Stimulated activated CD4-positive, alpha-beta T cell treated with anti-CD3 and anti-CD28 coated beads, Interleukin-15, amount 100 ng/mL, for 48 hours (primary cell): Measurements from ENCODE around the gene CEP104.

Source experiments
- DNase-seq, 2 donors: peaks; one replicate each; pipeline ENCODE4 v3.0.0-alpha.2; 2020; ENCODE audit warnings: low read depth in 2 of 2

The CEP104 gene

DNA sequence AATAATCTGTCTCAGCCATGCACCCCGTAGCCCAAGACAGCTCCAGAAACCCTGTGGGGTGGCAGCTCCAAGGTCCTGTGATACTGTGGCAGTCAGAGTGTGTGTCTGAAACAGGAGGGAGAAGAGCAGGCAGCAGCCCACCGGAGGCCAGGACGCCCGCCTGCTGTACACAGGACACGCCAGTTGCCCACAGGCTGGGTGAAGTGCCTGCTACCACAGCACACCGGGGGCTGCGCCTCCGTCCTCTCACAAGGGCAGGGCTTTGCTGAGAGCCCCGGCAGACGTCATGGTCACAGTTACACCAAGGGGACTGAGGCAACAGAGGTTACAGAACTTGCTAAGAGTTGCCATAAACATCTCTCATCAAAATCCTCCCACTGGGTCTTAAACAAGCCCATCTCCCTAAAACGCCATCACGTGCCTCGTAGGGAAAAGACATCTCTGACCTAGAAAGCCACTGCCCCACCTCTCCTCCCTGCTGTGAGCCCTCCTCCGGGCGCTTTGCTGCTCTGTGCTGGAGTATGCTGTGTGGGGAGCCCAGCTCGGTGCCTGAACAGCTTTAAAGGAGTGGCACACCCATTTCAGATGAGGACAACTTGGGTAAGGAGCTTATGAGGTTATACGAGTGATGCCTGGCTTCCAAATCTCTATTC lies 37.7 kb upstream of the CEP104 start:
- no peak for DNase-seq

DNA sequence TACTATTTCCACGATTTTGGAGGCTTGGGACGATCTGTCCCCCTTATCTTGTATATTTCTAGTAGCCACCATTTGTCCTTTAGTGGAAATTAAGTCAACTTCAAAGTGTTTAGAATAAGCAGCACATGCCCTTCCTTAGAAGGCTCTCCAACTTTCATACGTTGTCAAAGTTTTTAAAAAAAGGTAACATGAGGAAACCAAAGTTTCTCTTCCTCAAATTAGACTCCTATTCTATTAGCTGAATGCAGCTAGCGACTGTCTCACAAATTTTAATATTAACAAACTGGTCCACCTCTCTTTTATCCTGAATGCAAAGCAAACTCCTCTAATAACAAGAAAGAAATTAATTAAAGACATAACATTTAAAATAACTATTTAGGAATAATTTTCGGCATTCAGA lies 36.2 kb upstream of the CEP104 start:
- DNase-seq, result no peak

DNA sequence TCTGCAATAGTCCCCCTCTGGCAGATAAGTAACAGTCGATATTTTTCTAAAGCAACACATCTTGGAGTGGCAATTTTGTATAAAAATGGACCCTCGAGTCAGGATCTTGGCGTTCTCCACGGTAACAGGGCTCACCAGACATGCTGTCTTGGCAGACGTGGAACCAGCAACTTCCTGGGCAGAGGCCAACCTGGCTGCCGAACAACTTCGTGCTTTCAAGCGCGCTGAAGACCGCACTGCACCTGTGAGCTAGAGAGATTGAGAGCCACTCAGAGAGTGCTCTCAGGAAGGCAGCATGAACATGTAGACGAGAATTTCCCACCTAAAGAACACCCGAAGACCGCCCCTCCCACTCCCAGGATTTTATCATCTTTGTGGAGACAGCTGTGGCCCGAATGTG lies 35.7 kb upstream of the CEP104 start:
- DNase-seq, result no peak

DNA sequence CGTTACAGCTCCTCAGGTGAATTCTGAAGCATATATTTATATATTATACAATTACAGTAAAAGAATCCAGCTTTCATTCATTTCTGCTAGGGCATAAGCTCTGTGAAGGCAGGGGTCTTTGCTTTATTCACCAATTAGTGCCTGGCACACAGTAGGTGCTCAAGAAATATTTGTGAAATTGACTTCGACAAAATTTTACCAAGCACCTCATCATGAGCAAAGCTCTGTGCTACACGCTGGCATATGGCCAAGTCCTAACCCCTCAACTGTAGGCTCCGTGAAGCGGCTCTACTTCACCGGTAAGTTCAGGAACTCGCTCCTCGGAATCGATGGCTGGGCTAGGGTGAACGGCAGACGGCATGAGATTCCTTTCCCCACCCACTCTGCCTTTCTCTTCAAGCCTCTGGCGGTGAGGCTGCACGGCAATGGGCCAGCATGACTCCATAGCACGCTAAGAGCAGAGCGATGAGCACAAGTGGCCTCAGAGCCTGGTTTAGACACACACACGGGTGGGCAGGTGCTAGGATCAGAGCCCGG lies 34.4 kb upstream of the CEP104 start:
- DNase-seq, result no peak

DNA sequence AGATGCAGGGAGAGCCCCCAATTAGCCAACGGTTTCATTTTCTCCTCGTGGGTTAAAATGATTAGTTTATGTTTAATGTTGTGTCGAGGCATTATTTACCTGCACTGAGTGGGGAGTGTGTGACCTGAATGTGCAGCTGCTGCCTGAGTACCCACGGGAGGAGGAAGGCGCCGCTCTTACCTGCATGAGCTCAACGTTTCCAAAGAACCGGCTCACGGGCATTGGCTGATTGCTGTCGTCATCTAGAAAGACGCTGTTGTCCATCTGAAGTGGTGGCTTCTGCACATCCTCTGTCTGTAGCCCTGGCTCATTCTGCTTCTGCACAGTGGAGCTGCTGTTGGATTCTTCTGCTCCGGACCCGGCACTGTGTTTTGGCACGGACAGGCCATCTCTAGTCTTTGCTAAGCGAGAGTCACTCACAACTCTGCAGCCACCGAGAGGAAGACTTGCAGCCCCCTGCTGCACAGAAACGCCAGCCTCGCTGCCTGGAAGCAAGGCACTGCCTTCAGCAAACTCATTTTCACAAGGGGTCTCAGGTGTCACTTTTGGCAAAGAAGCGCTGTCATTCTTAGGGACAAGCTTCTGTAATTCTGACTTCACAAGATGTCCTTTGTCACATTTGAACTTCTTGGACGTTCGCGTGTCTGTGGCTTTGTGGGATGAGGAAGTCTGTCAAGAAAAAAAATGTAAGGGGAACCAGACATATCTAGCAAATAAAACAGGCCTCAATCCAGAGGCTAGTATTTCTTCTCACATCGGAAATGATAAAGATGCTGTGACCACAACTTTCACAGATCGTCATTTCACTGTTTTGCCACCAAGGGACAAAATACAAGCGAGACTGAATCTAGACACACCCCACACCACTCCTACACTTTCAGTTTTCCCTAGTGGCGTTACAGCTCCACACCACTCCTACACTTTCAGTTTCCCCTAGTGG lies 33.6 kb upstream of the CEP104 start:
- DNase-seq, result no peak

DNA sequence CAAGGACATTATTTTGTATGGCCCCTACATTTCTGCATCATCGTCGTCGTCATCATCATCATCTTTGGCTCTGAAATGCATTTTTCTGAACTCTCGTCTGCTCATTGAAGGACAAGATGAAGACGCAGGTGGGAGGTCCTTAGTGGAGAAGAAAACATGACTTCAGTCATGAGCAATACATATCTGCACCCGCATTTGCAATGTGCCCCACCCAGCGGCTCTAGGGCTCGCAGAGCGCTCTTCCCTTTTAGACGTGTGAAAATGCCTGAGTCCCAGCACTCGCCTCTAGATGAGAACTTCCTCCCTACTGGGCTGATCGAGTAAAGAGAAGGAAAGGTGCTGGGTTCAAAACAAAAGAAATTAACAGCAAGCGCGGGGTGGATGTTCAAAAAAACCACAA lies 32.9 kb upstream of the CEP104 start:
- DNase-seq, result no peak

DNA sequence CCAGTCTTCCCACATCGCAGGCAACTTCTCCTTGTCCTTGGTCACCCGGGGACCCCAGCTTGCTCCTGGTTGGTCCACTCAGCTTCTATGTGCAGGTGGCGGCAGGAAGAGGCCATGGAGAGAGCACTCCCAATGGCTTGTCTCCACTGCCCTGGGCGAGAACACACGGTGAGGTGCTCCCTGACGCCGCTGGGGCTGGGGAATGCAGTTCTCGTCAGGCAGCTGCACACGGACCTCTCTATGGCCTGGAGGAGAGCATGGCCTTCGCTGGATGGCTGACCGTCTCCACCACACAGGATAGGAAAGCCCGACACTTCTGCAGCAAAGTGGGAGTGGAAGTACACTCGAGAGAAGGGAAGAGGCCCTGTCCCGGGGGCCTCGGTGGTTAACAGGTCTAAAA lies 31.3 kb upstream of the CEP104 start:
- no peak for DNase-seq

DNA sequence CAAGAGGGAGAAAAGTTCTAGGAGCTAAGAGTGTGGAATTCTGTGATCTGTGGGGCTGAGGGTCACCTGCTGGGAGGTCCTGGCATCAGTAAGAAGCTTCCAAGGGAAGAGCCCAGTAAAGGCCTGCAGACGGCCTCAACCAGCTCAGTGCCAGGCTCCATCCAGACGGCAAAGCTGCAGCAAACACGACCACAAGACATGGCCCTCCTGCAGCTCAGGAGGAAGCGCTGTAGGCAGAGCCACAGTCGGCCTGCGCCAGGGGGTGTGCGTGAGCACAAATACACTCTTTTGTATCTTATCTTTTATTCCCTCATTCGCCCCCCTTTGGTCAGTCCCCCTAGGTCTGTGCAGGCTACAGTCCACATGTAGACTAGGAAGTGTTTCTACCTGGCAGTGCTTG lies 29.7 kb upstream of the CEP104 start:
- DNase-seq, result no peak

DNA sequence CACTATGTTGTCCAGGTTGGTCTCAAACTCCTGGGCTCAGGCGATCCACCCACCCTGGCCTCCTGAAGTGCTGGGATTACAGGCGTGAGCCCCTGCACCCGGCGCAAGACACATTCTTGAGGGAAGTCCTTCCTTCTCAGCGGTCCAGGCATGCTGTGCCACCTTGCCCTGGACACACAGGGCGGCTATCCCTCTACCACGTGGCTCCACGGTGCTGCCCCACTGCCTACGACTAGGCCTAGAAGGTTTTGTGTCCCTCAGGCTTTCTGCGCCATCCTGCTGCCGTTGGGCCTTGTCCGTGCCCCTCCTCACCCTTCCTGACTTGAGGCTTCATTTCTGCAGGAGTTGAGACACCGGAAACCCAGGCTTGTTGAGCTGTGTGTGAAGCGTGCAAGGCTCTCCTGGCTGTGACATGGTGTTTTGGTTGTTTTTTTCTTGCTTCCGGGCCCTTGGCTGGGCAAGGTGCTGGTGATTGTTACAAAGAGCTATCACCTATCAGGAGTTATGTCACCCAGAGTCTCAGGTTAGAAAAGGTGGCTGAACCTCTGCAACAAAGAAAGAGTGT lies 29.2 kb upstream of the CEP104 start:
- no peak for DNase-seq

DNA sequence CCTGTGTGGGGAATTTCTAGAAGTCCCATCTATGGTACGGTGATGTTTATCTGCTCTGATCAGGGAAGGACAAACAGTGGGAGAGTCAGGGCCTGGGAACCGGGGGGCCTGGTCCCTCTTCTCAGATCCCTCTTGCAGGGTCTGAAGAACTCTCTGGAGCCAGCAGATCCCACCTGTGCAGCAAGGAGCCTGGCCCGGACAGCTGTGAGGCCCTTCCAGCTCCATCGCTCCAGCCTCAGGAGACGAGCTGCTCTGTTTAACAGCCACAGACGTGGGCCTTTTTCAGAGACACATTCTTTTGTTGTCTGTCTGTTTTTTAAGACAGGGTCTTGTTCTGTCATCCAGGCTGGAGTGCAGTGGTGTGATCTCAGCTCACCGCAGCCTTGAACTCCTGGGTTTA lies 28.6 kb upstream of the CEP104 start:
- DNase-seq, result no peak

DNA sequence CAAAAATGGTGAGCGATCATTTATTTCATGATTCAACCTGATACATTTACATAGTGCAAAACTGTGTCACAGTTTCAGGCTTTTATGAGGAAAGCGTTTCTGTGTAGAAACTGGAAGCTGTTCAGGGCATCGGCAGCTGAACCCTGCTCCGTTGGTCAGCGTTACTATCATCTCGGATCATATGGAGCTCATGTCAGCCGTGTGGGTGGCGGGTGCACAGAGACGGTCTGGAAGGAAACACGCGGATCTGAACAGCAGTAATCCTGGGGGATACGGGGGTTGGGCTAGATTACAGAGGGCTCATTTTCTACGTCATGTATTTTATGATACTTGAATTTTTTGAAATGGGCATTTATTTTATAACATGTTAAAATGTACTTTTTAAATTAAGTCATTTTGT lies 28.0 kb upstream of the CEP104 start:
- no peak for DNase-seq

DNA sequence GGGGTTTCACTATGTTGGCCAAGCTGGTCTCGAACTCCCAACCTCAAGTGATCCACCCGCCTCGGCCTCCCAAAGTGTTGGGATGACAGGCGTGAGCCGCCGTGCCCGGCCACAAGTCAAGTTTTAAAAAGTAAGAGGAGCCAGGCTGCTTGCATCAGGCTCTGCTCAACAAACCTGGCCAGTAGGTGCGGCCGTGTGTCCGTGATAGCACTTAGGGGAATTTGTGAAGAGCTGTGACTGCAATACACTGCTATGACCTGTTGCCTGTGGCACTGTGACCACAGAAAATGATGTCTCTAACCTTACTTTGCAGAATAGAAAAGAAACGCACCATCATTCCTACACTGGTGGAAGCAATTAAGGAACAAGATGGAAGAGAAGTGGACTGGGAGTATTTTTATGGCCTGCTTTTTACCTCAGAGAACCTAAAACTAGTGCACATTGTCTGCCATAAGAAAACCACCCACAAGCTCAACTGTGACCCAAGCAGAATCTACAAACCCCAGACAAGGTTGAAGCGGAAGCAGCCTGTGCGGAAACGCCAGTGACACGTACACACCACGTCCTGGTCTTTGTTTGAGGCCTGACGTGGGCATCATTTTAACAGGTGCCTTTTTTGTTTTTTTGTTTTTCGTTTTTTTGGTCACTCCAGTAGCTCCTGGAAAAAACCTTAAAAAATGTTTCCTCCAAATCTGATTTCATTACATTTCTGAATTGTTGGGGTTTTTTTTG lies 26.3 kb upstream of the CEP104 start:
- DNase-seq, result no peak

DNA sequence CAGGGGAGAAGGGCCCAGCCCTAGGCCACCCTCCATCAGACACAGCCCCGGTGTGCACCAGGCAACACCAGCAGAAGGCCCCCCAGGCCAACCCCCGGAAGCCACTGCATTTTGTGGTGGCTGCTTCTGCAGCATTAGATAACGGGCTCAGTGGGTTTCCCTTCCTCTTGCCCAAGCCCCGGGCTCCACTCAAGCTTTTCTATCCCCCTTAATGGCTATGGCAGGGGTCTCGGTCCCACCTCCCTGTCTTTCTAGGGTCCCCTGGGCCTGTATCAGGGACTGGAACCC lies 24.1 kb upstream of the CEP104 start:
- no peak for DNase-seq

DNA sequence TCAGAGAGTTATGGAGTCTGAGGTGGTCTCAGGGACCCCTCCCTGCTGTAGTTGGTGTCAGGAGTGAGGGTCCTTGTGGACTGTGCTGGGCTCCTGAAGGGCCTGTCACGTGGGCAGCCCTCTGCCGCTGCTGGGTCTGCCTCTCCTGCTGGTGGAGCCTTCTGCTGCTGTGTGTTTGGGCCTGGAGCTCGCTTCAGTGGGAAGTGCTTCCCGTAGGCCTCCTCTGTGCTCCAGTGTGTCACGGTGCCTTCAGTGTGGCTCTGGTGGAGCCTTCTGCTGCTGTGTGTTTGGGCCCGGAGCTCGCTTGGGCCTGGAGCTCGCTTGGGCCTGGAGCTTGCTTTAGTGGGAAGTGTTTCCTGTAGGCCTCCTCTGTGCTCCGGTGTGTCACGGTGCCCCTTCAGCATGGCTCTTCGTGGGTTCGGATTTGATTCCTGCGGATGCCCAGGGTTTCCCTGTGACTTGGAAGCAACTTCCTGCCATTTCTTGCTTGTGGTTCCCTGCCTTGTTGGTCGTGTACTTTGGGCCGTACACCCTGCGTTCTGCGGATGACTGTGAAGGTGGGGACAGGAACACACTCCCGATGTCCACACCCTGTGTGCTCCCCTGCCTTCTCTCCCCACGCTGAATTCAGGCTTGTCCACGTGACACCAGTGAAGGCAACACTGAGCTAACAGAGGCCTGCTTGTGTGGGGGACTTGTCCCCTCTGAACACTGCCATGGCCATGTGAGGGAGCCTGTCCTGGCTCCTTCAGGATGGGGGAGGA lies 23.6 kb upstream of the CEP104 start:
- DNase-seq, result no peak

DNA sequence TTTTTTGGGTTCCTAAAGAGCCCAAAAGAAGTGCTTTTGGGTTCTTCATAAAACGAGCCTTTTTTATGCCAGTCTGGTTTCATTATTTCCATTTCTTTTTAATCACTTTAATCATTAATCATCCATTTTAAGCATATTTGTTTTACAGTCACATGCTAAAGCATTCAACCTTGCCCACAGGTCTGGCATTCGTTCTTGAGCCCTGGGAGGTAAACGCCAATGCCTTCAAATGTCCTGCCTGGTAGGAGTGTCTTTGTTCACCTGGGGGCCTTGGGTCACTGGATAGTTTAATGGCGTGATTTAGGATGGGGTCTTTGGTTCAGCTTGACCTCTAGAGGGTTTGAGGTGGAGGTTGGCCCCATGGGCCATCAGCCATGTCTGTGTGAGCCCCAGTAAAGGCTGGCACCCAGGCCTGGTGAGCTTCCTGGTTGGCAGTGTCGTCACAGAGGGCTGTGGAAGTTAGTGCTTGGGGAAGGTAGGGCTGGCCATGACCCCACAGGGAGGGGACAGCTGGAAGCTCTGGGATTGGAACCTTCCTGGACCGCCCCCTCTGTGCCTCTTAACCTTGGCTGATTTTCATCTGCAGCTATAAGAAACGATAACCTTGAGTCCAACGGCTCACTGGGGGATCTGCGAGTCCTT lies 22.9 kb upstream of the CEP104 start:
- no peak for DNase-seq

DNA sequence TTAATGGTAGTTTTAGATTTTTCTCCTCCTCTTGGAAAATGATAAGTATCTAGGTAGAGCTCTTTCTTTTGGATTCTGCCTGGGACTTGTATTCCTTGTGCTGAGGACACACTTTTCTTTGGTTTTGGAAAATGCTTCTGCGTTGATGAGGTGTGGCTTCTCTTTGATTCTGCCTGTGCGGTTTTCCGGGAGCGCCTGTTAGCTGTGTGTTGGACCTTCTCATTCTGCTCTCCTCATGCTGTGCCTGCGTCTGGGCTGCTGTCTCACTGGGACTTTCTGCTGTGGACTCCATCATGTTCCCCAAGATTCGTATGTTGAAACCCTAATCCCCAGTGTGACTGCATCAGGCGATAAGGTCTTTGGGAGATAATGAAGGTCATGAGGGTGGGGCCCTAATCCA lies 22.1 kb upstream of the CEP104 start:
- no peak for DNase-seq

DNA sequence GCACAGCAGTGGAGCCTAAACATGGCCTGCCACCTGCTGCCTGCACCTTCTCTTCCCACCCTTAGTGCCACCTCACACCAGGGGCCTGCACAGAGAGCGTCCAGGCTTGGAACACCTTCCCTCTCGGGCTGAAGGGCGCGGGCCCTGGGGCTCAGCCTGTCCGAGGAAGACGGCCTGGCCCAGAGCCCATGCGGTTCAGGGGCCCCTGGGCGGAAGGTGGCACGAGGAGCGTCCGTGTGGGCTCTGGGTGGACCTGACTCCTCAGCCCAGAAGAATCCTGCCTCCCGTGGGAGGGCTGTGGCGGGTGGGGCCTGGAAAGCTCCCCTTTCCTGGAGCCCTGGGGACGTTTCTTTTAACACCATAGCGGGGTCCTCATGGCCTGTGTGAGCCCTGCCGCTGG lies 19.7 kb upstream of the CEP104 start:
- DNase-seq, result no peak

DNA sequence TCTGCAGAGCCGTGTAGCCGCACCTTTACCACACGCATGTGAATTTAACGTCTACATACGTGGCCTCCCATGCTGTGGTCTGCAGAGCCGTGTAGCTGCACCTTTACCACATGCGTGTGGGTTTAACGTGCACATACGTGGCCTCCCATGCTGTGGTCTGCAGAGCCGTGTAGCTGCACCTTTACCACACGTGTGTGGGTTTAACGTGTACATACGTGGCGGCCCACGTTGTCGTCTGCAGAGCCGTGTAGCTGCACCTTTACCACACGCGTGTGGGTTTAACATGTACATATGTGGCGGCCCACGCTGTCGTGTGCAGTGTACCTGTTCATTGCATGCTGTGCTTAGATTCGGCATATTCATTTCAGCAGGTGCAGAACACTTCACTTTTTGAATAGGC lies 17.7 kb upstream of the CEP104 start:
- no peak for DNase-seq

DNA sequence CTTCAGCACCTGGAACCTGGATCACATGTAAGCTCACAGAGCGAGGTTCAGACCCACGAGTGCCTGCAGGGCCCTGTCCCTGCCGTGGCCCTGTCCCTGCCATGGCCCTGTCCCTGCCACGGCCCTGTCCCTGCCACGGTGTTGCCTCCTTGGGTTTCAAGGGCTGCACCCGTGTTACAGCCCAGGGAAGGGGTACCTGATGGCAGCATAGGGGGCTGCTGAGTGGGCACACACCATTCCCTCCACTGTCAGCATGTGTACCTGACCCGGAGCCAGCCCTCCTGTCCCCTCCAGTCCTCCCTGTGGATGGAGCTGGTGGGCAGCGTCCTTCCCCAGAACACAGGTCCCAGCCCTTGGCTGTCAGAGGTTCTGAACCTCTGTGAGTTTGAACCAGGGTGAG lies 15.5 kb upstream of the CEP104 start:
- DNase-seq, result no peak

DNA sequence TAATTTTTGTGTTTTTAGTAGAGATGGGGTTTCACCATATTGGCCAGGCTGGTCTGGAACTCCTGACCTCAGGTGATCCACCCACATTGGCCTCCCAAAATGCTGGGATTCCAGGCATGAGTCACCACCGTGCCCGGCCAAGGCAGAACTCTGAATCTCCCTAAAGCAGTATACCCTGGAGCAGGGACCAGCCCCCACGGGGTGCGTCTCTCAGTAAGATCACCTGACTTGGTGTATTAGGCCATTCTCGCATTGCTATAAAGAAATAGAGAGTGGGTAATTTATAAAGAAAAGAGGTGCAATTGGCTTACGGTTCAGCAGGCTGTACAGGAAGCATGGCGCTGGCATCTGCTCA lies 14.4 kb upstream of the CEP104 start:
- DNase-seq, result no peak

DNA sequence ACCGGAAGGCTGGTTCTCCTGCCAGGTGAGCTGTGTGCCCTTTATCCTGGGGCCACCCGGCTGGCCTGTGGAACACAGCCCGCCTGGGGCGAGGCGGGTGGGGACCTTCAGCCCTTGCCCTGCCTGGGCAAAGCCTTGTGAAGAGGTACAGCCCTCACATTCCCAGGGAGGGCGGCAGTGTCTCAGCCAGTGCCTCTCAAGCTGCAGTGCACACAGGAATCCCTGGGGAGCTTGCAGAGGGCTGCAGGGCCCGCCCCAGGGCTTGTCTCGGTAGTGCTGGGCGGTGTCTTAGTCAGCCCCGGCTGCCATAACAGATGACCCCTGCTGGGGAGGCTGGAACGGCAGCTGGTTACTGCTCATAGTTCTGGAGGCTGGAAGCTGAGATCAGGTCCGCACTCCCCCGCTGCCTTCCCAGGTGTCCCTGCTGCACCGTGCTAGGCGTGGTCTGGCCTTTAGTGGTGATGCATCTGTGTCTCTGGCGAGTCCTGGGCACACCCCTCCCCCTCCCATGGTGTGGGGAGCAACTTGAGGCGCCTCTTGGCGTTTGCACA lies 12.8 kb upstream of the CEP104 start:
- DNase-seq, result no peak
